ENCODE results near the gene ZNHIT2. TPM values are rescaled to one million over a fixed set of nuclear protein-coding genes. Genes with fewer than 3 reads are reported as not detected.

The ZNHIT2 gene
- total and polyA plus RNA-seq, 2 experiments from 2014 or later = 17.7 to 18.1 TPM

DNA sequence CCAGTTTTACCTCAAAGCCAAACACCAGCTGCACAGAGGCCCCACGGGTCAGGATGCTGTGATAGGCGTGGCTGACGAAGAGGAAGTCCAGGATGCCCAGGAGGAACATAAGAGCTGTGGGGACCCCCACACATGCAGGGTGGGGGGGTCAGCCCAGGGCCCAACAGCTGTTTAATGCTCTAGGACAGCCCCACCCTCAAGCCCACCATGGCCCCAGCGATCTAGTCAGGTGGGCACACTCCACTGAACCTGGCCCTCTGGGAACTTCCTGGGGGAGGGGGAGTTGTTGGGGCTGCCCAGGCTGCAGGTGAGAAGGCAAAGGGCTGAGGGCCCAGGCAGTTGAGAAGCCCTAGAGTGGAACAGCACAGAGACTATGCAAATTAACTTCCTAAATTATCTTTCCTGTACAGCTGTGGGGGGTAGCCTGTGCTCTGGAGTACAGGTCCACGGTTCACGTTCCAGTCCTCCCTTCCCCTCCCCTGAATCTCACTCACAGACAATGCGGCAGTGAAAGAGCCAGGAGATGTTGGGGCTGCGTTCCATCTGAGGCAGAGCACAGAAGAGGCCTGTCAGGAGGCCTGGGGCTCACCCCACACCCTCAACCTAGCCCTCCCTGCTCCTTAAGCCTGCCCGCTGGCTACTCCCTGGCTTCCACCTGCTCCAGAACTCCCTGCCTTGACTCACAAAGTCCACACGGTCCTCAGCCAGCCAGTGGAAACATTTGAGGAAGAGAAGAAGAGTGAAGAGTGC is 14.9 kb upstream of the ZNHIT2 start:
- peaks cover 19% of the 10 kb centered on the region for H3K4me1 Mint-ChIP-seq
- ATAC-seq (no peak), DNase-seq (ENCODE audit: low spot score) (no peak)
- H3K36me3 Mint-ChIP-seq (ENCODE audit: low read depth) = peaks cover 22% of the 10 kb centered on the region
- no peak overlapping the region for H2AFZ ChIP-seq
- no peak overlapping the region for H3K4me3 ChIP-seq
- no peak overlapping the region for H3K27ac Mint-ChIP-seq
- H3F3A ChIP-seq (replicated peaks; ENCODE audit: low read depth) = peaks cover 12% of the 10 kb centered on the region; the same call in 1 of the 2 replicates
- peak overlapping the region; percentile 99 for H3K4me2 ChIP-seq
- H3K27ac ChIP-seq (ENCODE audit: low read depth) = no peak overlapping the region
- no peaks in the 10 kb centered on the region for H3K9me2 ChIP-seq (ENCODE audit: insufficient read depth)
- peaks cover 18% of the 10 kb centered on the region for H3K27me3 Mint-ChIP-seq (ENCODE audit: insufficient read depth, low read depth, poor library complexity)
- H3K4me1 ChIP-seq (ENCODE audit: insufficient read depth) = peaks cover 20% of the 10 kb centered on the region; the same call in 1 of the 2 replicates
- H3K4me3 Mint-ChIP-seq = peak overlapping the region; percentile 97
- peaks cover 1% of the 10 kb centered on the region for H3K36me3 ChIP-seq (ENCODE audit: insufficient read depth)
- TF ChIP-seq POLR2AphosphoS5 (IDR thresholded peaks at IDR 0.05; ENCODE audit: low read depth) = no peak
- no peak for TF ChIP-seq EZH2phosphoT487 (IDR thresholded peaks at IDR 0.05; ENCODE audit: unreplicated experiment)
- no peak for TF ChIP-seq NANOG (IDR thresholded peaks at IDR 0.05; ENCODE audit: borderline replicate concordance)
- TF ChIP-seq ZNF331 (CRISPR knock-in tag; IDR thresholded peaks at IDR 0.05; ENCODE audit: low read depth) = no peak
- TF ChIP-seq ZNF114 (CRISPR knock-in tag; IDR thresholded peaks at IDR 0.05) = no peak
- TF ChIP-seq CTCF (conservative IDR thresholded peaks at IDR 0.05; ENCODE audit: low read depth in 2 of 2) = no peak
- TF ChIP-seq, protein P1, sequence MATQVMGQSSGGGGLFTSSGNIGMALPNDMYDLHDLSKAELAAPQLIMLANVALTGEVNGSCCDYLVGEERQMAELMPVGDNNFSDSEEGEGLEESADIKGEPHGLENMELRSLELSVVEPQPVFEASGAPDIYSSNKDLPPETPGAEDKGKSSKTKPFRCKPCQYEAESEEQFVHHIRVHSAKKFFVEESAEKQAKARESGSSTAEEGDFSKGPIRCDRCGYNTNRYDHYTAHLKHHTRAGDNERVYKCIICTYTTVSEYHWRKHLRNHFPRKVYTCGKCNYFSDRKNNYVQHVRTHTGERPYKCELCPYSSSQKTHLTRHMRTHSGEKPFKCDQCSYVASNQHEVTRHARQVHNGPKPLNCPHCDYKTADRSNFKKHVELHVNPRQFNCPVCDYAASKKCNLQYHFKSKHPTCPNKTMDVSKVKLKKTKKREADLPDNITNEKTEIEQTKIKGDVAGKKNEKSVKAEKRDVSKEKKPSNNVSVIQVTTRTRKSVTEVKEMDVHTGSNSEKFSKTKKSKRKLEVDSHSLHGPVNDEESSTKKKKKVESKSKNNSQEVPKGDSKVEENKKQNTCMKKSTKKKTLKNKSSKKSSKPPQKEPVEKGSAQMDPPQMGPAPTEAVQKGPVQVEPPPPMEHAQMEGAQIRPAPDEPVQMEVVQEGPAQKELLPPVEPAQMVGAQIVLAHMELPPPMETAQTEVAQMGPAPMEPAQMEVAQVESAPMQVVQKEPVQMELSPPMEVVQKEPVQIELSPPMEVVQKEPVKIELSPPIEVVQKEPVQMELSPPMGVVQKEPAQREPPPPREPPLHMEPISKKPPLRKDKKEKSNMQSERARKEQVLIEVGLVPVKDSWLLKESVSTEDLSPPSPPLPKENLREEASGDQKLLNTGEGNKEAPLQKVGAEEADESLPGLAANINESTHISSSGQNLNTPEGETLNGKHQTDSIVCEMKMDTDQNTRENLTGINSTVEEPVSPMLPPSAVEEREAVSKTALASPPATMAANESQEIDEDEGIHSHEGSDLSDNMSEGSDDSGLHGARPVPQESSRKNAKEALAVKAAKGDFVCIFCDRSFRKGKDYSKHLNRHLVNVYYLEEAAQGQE (IDR thresholded peaks at IDR 0.05; ENCODE audit: unreplicated experiment) = no peak
- H4K20me1 ChIP-seq (replicated peaks; ENCODE audit: insufficient read depth) = no peaks in the 10 kb centered on the region
- peaks cover 19% of the 10 kb centered on the region for H3K79me2 ChIP-seq (replicated peaks; ENCODE audit: insufficient read depth)
- H3K9me3 Mint-ChIP-seq = no peaks in the 10 kb centered on the region
- H3K27me3 ChIP-seq (ENCODE audit: insufficient read depth) = no peaks in the 10 kb centered on the region

GRCh38 chr11:65131895-65132237 is 14.4 kb upstream of the ZNHIT2 start:
- H3K27ac Mint-ChIP-seq = no peak overlapping the region
- peaks cover 28% of the 10 kb centered on the region for H3K36me3 Mint-ChIP-seq (ENCODE audit: low read depth)
- H3K27ac ChIP-seq (ENCODE audit: low read depth) = no peak overlapping the region
- H3K4me1 ChIP-seq (ENCODE audit: insufficient read depth) = peaks cover 20% of the 10 kb centered on the region; the same call in 1 of the 2 replicates
- ATAC-seq (no peak), DNase-seq (ENCODE audit: low spot score) (no peak)
- peaks cover 14% of the 10 kb centered on the region; the same call in 1 of the 2 replicates for H3F3A ChIP-seq (replicated peaks; ENCODE audit: low read depth)
- H3K4me1 Mint-ChIP-seq = peaks cover 19% of the 10 kb centered on the region
- no peak overlapping the region for H3K4me3 ChIP-seq
- no peak overlapping the region for H3K4me3 Mint-ChIP-seq
- H3K36me3 ChIP-seq (ENCODE audit: insufficient read depth) = peaks cover 6% of the 10 kb centered on the region
- H2AFZ ChIP-seq = no peak overlapping the region
- peaks cover 19% of the 10 kb centered on the region for H3K79me2 ChIP-seq (replicated peaks; ENCODE audit: insufficient read depth)
- no peak overlapping the region for H3K4me2 ChIP-seq
- no peaks in the 10 kb centered on the region for H3K9me2 ChIP-seq (ENCODE audit: insufficient read depth)
- no peaks in the 10 kb centered on the region for H3K9me3 Mint-ChIP-seq
- TF ChIP-seq ZNF331 (CRISPR knock-in tag; IDR thresholded peaks at IDR 0.05; ENCODE audit: low read depth) (no peak), STAT1 (IDR thresholded peaks at IDR 0.05; ENCODE audit: unreplicated experiment) (no peak), CTCF (conservative IDR thresholded peaks at IDR 0.05; ENCODE audit: low read depth in 2 of 2) (no peak), ZNF114 (CRISPR knock-in tag; IDR thresholded peaks at IDR 0.05) (no peak), EZH2phosphoT487 (IDR thresholded peaks at IDR 0.05; ENCODE audit: unreplicated experiment) (no peak), POLR2AphosphoS5 (IDR thresholded peaks at IDR 0.05; ENCODE audit: low read depth) (no peak)
- TF ChIP-seq, protein P1 (IDR thresholded peaks at IDR 0.05; ENCODE audit: unreplicated experiment) = no peak
- H3K27me3 ChIP-seq (ENCODE audit: insufficient read depth) = no peaks in the 10 kb centered on the region
- no peaks in the 10 kb centered on the region for H4K20me1 ChIP-seq (replicated peaks; ENCODE audit: insufficient read depth)
- H3K27me3 Mint-ChIP-seq (ENCODE audit: insufficient read depth, low read depth, poor library complexity) = peaks cover 19% of the 10 kb centered on the region

Measured in GM23338 (cell line).